Transverse colon (tissue), 4 donors: ENCODE results near the gene JAKMIP1. TPM values are rescaled to one million over a fixed set of nuclear protein-coding genes. Genes with fewer than 3 reads are reported as not detected.

Source experiments
- DNase-seq: peaks from one replicate; pipeline ENCODE4 v3.0.0-alpha.2; 2019
- H3K27ac ChIP-seq, 4 donors: fragments of 200-600 bp; sonication (generic); 2 replicates each; pipeline ENCODE4 v1.5.1; 2016 to 2018; ENCODE audit warnings: inconsistent platforms in 4 of 4
- H3K27me3 ChIP-seq: fragments of 200-600 bp; sonication (generic); 2 replicates; pipeline ENCODE4 v1.5.1; 2017; ENCODE audit warnings: inconsistent platforms
- H3K36me3 ChIP-seq, 4 donors: fragments of 200-600 bp; sonication (generic); 2 replicates each; pipeline ENCODE4 v1.5.1; 2017 to 2019; ENCODE audit warnings: inconsistent platforms in 4 of 4
- H3K4me1 ChIP-seq, 4 donors: fragments of 200-600 bp; sonication (generic); 2 replicates each; pipeline ENCODE4 v1.5.1; 2017 to 2020; ENCODE audit warnings: inconsistent platforms in 4 of 4
- H3K4me3 ChIP-seq, 4 donors: fragments of 200-600 bp; sonication (generic); 1 replicate in 1 of 4; 2 replicates in 3 of 4; pipeline versions ENCODE4 v1.5.1 to v1.6.1; 2017 to 2019; ENCODE audit warnings: inconsistent platforms in 4 of 4
- H3K9me3 ChIP-seq, 2 donors: fragments of 200-600 bp; sonication (generic); 2 replicates each; pipeline ENCODE4 v1.5.1; 2017 to 2019; ENCODE audit warnings: inconsistent platforms in 2 of 2
- CTCF ChIP-seq, 5 experiments: fragments of 200-600 bp in 3 of 5; fragments of 450-650 bp in 2 of 5; sonication (generic) in 3 of 5; IDR thresholded peaks; 1 replicate in 2 of 5; 2 replicates in 3 of 5; pipeline ENCODE4 v1.5.1; 2016 to 2017; ENCODE audit warnings: antibody characterized with exemption in 5 of 5, inconsistent platforms in 3 of 5, mild to moderate bottlenecking in 2 of 5, moderate library complexity in 1 of 5
- EP300 ChIP-seq: sonication (generic); formaldehyde crosslinking; IDR thresholded peaks from one replicate; pipeline ENCODE4 v1.6.1; 2017; ENCODE audit warnings: antibody characterized with exemption, low read depth
- POLR2A ChIP-seq: fragments of 450-650 bp; IDR thresholded peaks from one replicate; pipeline ENCODE4 v1.6.1; 2016; ENCODE audit warnings: antibody characterized with exemption, mild to moderate bottlenecking, moderate library complexity
- POLR2AphosphoS5 ChIP-seq, 3 donors: sonication (generic); formaldehyde crosslinking; IDR thresholded peaks; one replicate each; pipeline ENCODE4 v1.6.1; 2016; ENCODE audit warnings: antibody characterized with exemption in 3 of 3
- WGBS, 2 donors: methylation state at CpG; one replicate each; pipeline ENCODE4 v1.1.5; 2018; ENCODE audit warnings: low coverage in 1 of 2; 5-methylcytosine and 5-hydroxymethylcytosine counted together
- in situ Hi-C, 4 donors: fragments of 200-750 bp; cut with MboI; loops; one replicate each; pipeline versions ENCODE4 v1.15.0 to v1.15.1; 2017; ENCODE audit warnings: low sequenced_read_pairs in 3 of 4, low pct_ligation_motif_present in 1 of 4, low pct_unique_long_range_greater_than_20kb in 1 of 4
- intact Hi-C: fragments of 100-400 bp; cut with DNase I; formaldehyde crosslinking; loops from one replicate; pipeline ENCODE4 v1.15.1; 2023; ENCODE audit warnings: low total_unique reads
- total RNA-seq, 4 donors: library from RNA; depleted of rRNA; stranded (reverse); fragments of >200 nt; gene quantifications; one replicate each; pipeline ENCODE4 v1.1.0, GENCODE V29; 2016

JAKMIP1 gene
- total RNA-seq, 4 donors from 2014 or later, result 1.2 to 1.7 TPM; not detected in 2

DNA sequence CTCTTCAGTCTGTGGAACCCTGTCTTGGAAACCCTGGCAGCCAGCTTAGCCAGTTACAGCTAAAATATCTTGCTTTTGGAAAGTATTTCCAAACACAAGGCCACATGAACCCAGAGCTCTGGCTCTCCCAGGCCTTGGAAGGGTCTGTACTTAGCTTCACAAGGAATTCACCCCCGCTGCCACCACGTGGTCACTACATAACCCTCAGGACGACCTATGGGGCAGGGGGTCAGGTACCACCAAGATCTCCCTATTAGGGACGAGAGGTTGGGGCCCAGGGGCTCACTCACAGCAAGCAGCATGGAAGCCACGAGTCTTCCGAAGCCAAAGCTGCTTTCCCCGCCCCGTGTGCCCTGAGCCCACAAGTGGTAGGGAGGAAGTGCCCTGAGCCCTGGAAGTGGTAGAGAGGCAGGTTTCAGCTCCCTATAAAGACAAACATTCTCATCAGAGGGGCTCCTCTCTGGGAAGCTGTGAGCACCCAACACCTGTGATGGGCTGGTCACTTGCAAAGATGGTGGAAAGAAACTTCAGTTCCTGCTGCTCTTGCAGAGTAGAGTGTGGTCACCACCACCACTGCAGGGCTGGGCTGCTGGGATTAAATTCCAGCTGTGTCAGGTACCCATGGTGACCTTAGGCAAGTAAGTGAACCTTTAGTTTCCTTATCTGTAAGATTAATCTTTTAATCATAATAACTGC is 4.7 kb upstream of the JAKMIP1 start:
- no peak for DNase-seq
- H3K27me3 ChIP-seq, result peaks cover 14% of the 10 kb centered on the region
- peaks cover 0 to 3% (median 2%) of the 10 kb centered on the region in 4 donors for H3K4me1 ChIP-seq
- intact Hi-C loops, result no loop called here
- TF ChIP-seq CTCF (IDR thresholded peaks at IDR 0.05) (no peak), POLR2A (no peak), EP300 (no peak), POLR2AphosphoS5 (IDR thresholded peaks at IDR 0.05) (no peak)
- in situ Hi-C loops, result no loop called here
- no peaks in the 10 kb centered on the region for H3K9me3 ChIP-seq
- H3K27ac ChIP-seq, result no peak overlapping the region
- H3K4me3 ChIP-seq, result no peak overlapping the region
- WGBS, 2 donors, result 65% methylated on average over 8 of the region's 8 CpGs; no CpG with 5 or more reads in 1 of the 2 donors
- H3K36me3 ChIP-seq, result no peaks in the 10 kb centered on the region

GRCh38 chr4:6204098-6204497 is 3.7 kb upstream of the JAKMIP1 start:
- no peak overlapping the region for H3K4me3 ChIP-seq
- H3K36me3 ChIP-seq, result no peaks in the 10 kb centered on the region
- no peaks in the 10 kb centered on the region for H3K9me3 ChIP-seq
- 85% methylated on average over 3 of the region's 3 CpGs; no CpG with 5 or more reads in 1 of the 2 donors for WGBS, 2 donors
- in situ Hi-C loops (no loop called here), intact Hi-C loops (no loop called here)
- TF ChIP-seq EP300 (no peak), POLR2AphosphoS5 (IDR thresholded peaks at IDR 0.05) (no peak), CTCF (IDR thresholded peaks at IDR 0.05) (no peak)
- no peak overlapping the region for H3K27ac ChIP-seq
- peaks cover 23% of the 10 kb centered on the region for H3K27me3 ChIP-seq
- peaks cover 0 to 12% (median 12%) of the 10 kb centered on the region in 4 donors for H3K4me1 ChIP-seq
- DNase-seq, result no peak

- 58% methylated on average over 7 of the region's 7 CpGs; no CpG with 5 or more reads in 1 of the 2 donors for whole genome bisulfite sequencing, 2 donors
- DNase-seq, result peak; percentile 19
- in situ Hi-C loops, result no loop called here
These were observed 1.3 kb upstream of the JAKMIP1 start for GRCh38 chr4:6201580-6202091.

More at GRCh38 chr4:6201580-6202091, 1.3 kb upstream of the JAKMIP1 start:
- Histone ChIP-seq H3K9me3 (no peaks in the 10 kb centered on the region), H3K27ac (no peak overlapping the region), H3K4me1 (peaks cover 0 to 16% (median 14%) of the 10 kb centered on the region in 4 donors), H3K4me3 (no peak overlapping the region), H3K27me3 (peaks cover 48% of the 10 kb centered on the region), H3K36me3 (no peaks in the 10 kb centered on the region)
- TF ChIP-seq CTCF (IDR thresholded peaks at IDR 0.05) (no peak), POLR2AphosphoS5 (IDR thresholded peaks at IDR 0.05) (no peak), POLR2A (no peak), EP300 (no peak)
- intact Hi-C loops, result no loop called here
